Fibroblast of lung (primary cell): ENCODE results near the gene RASL11B. TPM values are rescaled to one million over a fixed set of nuclear protein-coding genes. Genes with fewer than 3 reads are reported as not detected.

Experiments used
- DNase-seq, 2 donors: peaks; one replicate each; pipeline versions ENCODE4 v3.0.0 to v3.0.0-alpha.2; 2010; ENCODE audit warnings: low read depth in 2 of 2
- H2AFZ ChIP-seq: 2 replicates; pipeline ENCODE4 v1.5.1; 2012; ENCODE audit warnings: low read length, control low read depth, inconsistent platforms
- H3K27ac ChIP-seq: 2 replicates; pipeline ENCODE4 v1.5.1; 2011; ENCODE audit warnings: low read length, control low read depth; ENCODE audit not compliant: insufficient read depth
- H3K27me3 ChIP-seq: 2 replicates; pipeline ENCODE4 v1.5.1; 2011; ENCODE audit warnings: mild to moderate bottlenecking, low read length; ENCODE audit not compliant: control insufficient read depth, insufficient read depth
- H3K36me3 ChIP-seq: 2 replicates; pipeline ENCODE4 v1.5.1; 2011; ENCODE audit warnings: low read length; ENCODE audit not compliant: control insufficient read depth, insufficient read depth
- H3K4me1 ChIP-seq: 2 replicates; pipeline ENCODE4 v1.5.1; 2011; ENCODE audit warnings: low read length; ENCODE audit not compliant: control insufficient read depth, insufficient read depth; ENCODE audit errors: extremely low read depth
- H3K4me2 ChIP-seq: 2 replicates; pipeline ENCODE4 v1.5.1; 2011; ENCODE audit warnings: low read length, control low read depth; ENCODE audit not compliant: insufficient read depth; ENCODE audit errors: extremely low read depth
- H3K4me3 ChIP-seq, 4 experiments: fragments of 200-600 bp in 1 of 4; sonication (generic) in 1 of 4; replicated peaks in 1 of 4; 2 replicates each; pipeline ENCODE4 v1.5.1; 2011 to 2016; ENCODE audit warnings: low read length in 4 of 4, low read depth in 3 of 4, mild to moderate bottlenecking in 3 of 4, control low read depth in 2 of 4, inconsistent platforms in 1 of 4, mixed read lengths in 1 of 4; ENCODE audit not compliant: insufficient read depth in 1 of 4; ENCODE audit errors: control extremely low read depth in 1 of 4
- H3K79me2 ChIP-seq: 2 replicates; pipeline ENCODE4 v1.5.1; 2012; ENCODE audit warnings: mild to moderate bottlenecking, low read length, inconsistent platforms; ENCODE audit not compliant: control insufficient read depth, insufficient read depth
- H3K9ac ChIP-seq: 2 replicates; pipeline ENCODE4 v1.5.1; 2011; ENCODE audit warnings: mild to moderate bottlenecking, low read length, control low read depth; ENCODE audit not compliant: insufficient read depth
- H3K9me3 ChIP-seq: 2 replicates; pipeline ENCODE4 v1.5.1; 2012; ENCODE audit warnings: low read depth, low read length; ENCODE audit not compliant: control insufficient read depth, insufficient read depth
- H4K20me1 ChIP-seq: 2 replicates; pipeline ENCODE4 v1.5.1; 2011; ENCODE audit warnings: low read length; ENCODE audit not compliant: control insufficient read depth, insufficient read depth; ENCODE audit errors: extremely low read depth
- CTCF ChIP-seq, 2 donors: IDR thresholded peaks in 1 of 2; conservative IDR thresholded peaks in 1 of 2; 1 replicate in 1 of 2; 2 replicates in 1 of 2; pipeline ENCODE4 v1.5.1; 2011 to 2012; ENCODE audit warnings: low read length in 2 of 2, control low read depth in 1 of 2, inconsistent platforms in 1 of 2, low read depth in 1 of 2, mild to moderate bottlenecking in 1 of 2
- EZH2 ChIP-seq: IDR thresholded peaks from 2 replicates; pipeline ENCODE4 v1.5.1; 2012; ENCODE audit warnings: low read length, control low read depth, mild to moderate bottlenecking; ENCODE audit errors: missing control alignments
- polyA plus RNA-seq, 2 donors: library from polyadenylated mRNA; depleted of rRNA in 1 of 2; stranded (reverse) in 1 of 2; unstranded in 1 of 2; fragments of >200 nt; gene quantifications; 2 replicates each; pipeline ENCODE4 v1.2.1, GENCODE V29; 2011 to 2012; ENCODE audit warnings: missing spikeins in 1 of 2
- total RNA-seq: library from RNA; depleted of rRNA; stranded (reverse); fragments of >200 nt; gene quantifications from 2 replicates; pipeline ENCODE4 v1.2.1, GENCODE V29; 2014

Gene RASL11B
- total and polyA plus RNA-seq, 2 donors (not counting 1 experiment from before 2014, with no cell fraction given) = 2.1 to 15.2 TPM

GRCh38 chr4:52843958-52844357, 18.2 kb upstream of the RASL11B start:
- Histone ChIP-seq H4K20me1 (no peaks in the 10 kb centered on the region), H3K4me3 (no peak overlapping the region), H3K4me2 (no peak overlapping the region), H3K79me2 (no peaks in the 10 kb centered on the region), H3K36me3 (no peaks in the 10 kb centered on the region), H3K9ac (no peak overlapping the region), H3K27me3 (peaks cover 2% of the 10 kb centered on the region), H2AFZ (no peak overlapping the region), H3K4me1 (no peaks in the 10 kb centered on the region), H3K27ac (no peak overlapping the region), H3K9me3 (no peaks in the 10 kb centered on the region)
- no peak for TF ChIP-seq EZH2
- no peak for TF ChIP-seq CTCF (conservative IDR thresholded peaks at IDR 0.05 in 1 of 2, IDR thresholded peaks at IDR 0.05 in 1 of 2; ENCODE audit: low read depth in 1 of 2, low read length in 2 of 2)
- no peak for DNase-seq

DNA sequence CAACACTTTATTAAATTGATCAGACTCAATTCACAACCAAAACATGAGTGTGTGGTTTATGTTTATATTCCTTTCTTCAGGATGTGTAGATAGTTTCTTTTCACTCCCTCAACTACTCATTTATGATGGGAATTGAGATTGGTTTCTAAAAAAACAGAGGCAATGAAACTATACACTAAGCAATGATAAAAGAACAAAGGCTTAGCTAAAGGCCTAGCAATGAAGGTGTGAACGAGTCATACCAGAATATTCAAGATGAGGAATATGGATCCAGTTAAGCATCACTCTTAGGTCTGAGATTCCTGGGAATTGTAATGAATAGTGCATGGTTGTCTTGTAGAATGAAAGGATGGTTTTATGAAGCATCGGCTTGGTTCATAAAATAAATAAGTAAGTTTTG, 17.5 kb upstream of the RASL11B start:
- Histone ChIP-seq H3K4me1 (no peaks in the 10 kb centered on the region), H3K36me3 (no peaks in the 10 kb centered on the region), H3K79me2 (no peaks in the 10 kb centered on the region)

GRCh38 chr4:52846502-52846901, 15.6 kb upstream of the RASL11B start:
- no peaks in the 10 kb centered on the region for H3K79me2 ChIP-seq
- no peaks in the 10 kb centered on the region for H4K20me1 ChIP-seq
- H3K4me2 ChIP-seq = no peak overlapping the region
- no peaks in the 10 kb centered on the region for H3K4me1 ChIP-seq
- TF ChIP-seq CTCF (conservative IDR thresholded peaks at IDR 0.05 in 1 of 2, IDR thresholded peaks at IDR 0.05 in 1 of 2; ENCODE audit: low read depth in 1 of 2, low read length in 2 of 2) = no peak
- TF ChIP-seq EZH2 = no peak
- peaks cover 2% of the 10 kb centered on the region for H3K27me3 ChIP-seq
- H3K9ac ChIP-seq = no peak overlapping the region
- H3K27ac ChIP-seq = no peak overlapping the region
- no peak for DNase-seq
- H2AFZ ChIP-seq = no peak overlapping the region
- no peaks in the 10 kb centered on the region for H3K36me3 ChIP-seq
- no peak overlapping the region for H3K4me3 ChIP-seq
- no peaks in the 10 kb centered on the region for H3K9me3 ChIP-seq

More for the DNA sequence above, 17.5 kb upstream of the RASL11B start:
- H3K27ac ChIP-seq = no peak overlapping the region
- no peak for DNase-seq
- H3K4me2 ChIP-seq = no peak overlapping the region
- H3K27me3 ChIP-seq = peaks cover 2% of the 10 kb centered on the region
- H3K9me3 ChIP-seq = no peaks in the 10 kb centered on the region
- no peak overlapping the region for H2AFZ ChIP-seq
- no peak overlapping the region for H3K9ac ChIP-seq
- H4K20me1 ChIP-seq = no peaks in the 10 kb centered on the region
- H3K4me3 ChIP-seq = no peak overlapping the region
- TF ChIP-seq CTCF (conservative IDR thresholded peaks at IDR 0.05 in 1 of 2, IDR thresholded peaks at IDR 0.05 in 1 of 2; ENCODE audit: low read depth in 1 of 2, low read length in 2 of 2) = no peak
- no peak for TF ChIP-seq EZH2
